ENCODE data around the gene CTCF. TPM values are rescaled to one million over a fixed set of nuclear protein-coding genes. Genes with fewer than 3 reads are reported as not detected.

Gene CTCF
- total RNA-seq, 1 donor from 2014 or later: 69.8 TPM

GRCh38 chr16:67565470-67566100 is 3.3 kb downstream of the CTCF start:
- no peaks in the 10 kb centered on the region for H3K9me3 Mint-ChIP-seq (ENCODE audit: low read depth)
- DNase-seq (ENCODE audit: low spot score, unreplicated experiment): no peak
- TF ChIP-seq, protein P1, sequence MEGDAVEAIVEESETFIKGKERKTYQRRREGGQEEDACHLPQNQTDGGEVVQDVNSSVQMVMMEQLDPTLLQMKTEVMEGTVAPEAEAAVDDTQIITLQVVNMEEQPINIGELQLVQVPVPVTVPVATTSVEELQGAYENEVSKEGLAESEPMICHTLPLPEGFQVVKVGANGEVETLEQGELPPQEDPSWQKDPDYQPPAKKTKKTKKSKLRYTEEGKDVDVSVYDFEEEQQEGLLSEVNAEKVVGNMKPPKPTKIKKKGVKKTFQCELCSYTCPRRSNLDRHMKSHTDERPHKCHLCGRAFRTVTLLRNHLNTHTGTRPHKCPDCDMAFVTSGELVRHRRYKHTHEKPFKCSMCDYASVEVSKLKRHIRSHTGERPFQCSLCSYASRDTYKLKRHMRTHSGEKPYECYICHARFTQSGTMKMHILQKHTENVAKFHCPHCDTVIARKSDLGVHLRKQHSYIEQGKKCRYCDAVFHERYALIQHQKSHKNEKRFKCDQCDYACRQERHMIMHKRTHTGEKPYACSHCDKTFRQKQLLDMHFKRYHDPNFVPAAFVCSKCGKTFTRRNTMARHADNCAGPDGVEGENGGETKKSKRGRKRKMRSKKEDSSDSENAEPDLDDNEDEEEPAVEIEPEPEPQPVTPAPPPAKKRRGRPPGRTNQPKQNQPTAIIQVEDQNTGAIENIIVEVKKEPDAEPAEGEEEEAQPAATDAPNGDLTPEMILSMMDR (IDR thresholded peaks at IDR 0.05; ENCODE audit: unreplicated experiment): no peak
- H3K27ac Mint-ChIP-seq: no peak overlapping the region
- no peaks in the 10 kb centered on the region for H3K27me3 Mint-ChIP-seq
- H3K4me3 Mint-ChIP-seq (ENCODE audit: low read depth): no peak overlapping the region
- peaks cover 19% of the 10 kb centered on the region for H3K4me1 Mint-ChIP-seq (ENCODE audit: low read depth)
- H3K36me3 Mint-ChIP-seq (ENCODE audit: insufficient read depth): no peaks in the 10 kb centered on the region

- H3K36me3 Mint-ChIP-seq (ENCODE audit: insufficient read depth): peaks cover 19% of the 10 kb centered on the region
- TF ChIP-seq, protein P1 (IDR thresholded peaks at IDR 0.05; ENCODE audit: unreplicated experiment): no peak
- H3K9me3 Mint-ChIP-seq (ENCODE audit: low read depth): no peaks in the 10 kb centered on the region
- H3K4me3 Mint-ChIP-seq (ENCODE audit: low read depth): no peak overlapping the region
- no peak overlapping the region for H3K27ac Mint-ChIP-seq
- DNase-seq (ENCODE audit: low spot score, unreplicated experiment): no peak
- no peaks in the 10 kb centered on the region for H3K27me3 Mint-ChIP-seq
- H3K4me1 Mint-ChIP-seq (ENCODE audit: low read depth): peaks cover 1% of the 10 kb centered on the region
These were observed 9.1 kb downstream of the CTCF start for GRCh38 chr16:67571464-67571863.

DNA sequence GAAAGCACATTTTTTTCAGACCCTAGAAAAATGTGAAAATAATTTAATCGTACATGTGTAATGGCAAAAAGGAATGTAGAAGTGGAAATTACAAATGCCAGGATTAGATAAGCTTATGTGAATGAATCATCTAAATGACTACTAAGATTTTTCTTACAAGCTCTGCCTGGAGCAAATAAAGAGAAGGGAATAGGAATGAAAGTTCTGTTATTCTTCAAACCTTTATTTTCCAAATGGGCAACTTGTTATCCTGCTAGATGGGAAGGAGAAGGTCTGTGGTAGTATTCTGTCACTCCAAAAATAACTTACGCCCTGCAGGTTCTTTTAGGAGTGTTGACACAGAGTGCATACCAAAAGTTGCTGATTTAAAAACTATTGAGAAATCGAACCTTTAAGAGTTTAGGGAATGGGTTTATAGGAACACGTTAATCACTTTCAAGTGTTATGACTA is 9.7 kb downstream of the CTCF start:
- Mint-ChIP-seq H3K36me3 (ENCODE audit: insufficient read depth) (peaks cover 22% of the 10 kb centered on the region), H3K27ac (no peak overlapping the region), H3K4me3 (ENCODE audit: low read depth) (no peak overlapping the region), H3K4me1 (ENCODE audit: low read depth) (no peaks in the 10 kb centered on the region), H3K9me3 (ENCODE audit: low read depth) (no peaks in the 10 kb centered on the region), H3K27me3 (no peaks in the 10 kb centered on the region)
- DNase-seq (ENCODE audit: low spot score, unreplicated experiment): no peak
- TF ChIP-seq, protein P1 (IDR thresholded peaks at IDR 0.05; ENCODE audit: unreplicated experiment): no peak

DNA sequence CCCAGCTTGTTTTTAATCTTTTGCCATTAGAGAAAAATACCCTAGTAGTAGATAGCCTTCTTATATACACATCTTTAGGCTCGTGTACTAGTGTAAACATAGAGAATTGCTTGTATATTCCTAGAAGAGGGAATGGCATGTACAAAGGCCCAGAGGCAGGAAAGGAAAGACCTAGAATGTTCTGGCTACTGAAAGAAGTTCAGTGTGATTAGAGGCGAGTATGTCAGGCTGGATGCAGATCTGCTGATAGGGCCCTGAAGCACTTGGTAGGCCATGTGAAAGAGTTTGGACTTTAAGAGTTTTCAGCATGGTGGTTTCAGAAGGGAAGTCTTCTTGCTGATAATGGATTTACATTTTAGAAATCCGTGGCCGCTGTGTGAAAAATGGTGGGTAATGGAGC is 17.4 kb downstream of the CTCF start:
- DNase-seq (ENCODE audit: low spot score, unreplicated experiment): no peak
- Mint-ChIP-seq H3K4me1 (ENCODE audit: low read depth) (no peaks in the 10 kb centered on the region), H3K36me3 (ENCODE audit: insufficient read depth) (peaks cover 15% of the 10 kb centered on the region), H3K27me3 (no peaks in the 10 kb centered on the region), H3K4me3 (ENCODE audit: low read depth) (no peak overlapping the region), H3K9me3 (ENCODE audit: low read depth) (no peaks in the 10 kb centered on the region), H3K27ac (peak overlapping the region; percentile 38)
- TF ChIP-seq, protein P1 (IDR thresholded peaks at IDR 0.05; ENCODE audit: unreplicated experiment): no peak

- Mint-ChIP-seq H3K36me3 (ENCODE audit: insufficient read depth) (peaks cover 12% of the 10 kb centered on the region), H3K4me1 (ENCODE audit: low read depth) (no peaks in the 10 kb centered on the region), H3K27ac (no peak overlapping the region), H3K27me3 (no peaks in the 10 kb centered on the region), H3K9me3 (ENCODE audit: low read depth) (no peaks in the 10 kb centered on the region), H3K4me3 (ENCODE audit: low read depth) (no peak overlapping the region)
- TF ChIP-seq, protein P1 (IDR thresholded peaks at IDR 0.05; ENCODE audit: unreplicated experiment): no peak
- DNase-seq (ENCODE audit: low spot score, unreplicated experiment): no peak
These were observed 17.9 kb downstream of the CTCF start for GRCh38 chr16:67580202-67580601.

Data from progenitor cell of endocrine pancreas (in vitro differentiated cells).